HepG2 (cell line): ENCODE measurements around the gene ARHGAP45. TPM values are rescaled to one million over a fixed set of nuclear protein-coding genes. Genes with fewer than 3 reads are reported as not detected.

Experiments
- AGO1 ChIP-seq: fragments of 200-400 bp; formaldehyde crosslinking; IDR thresholded peaks from 2 replicates; pipeline ENCODE4 v1.6.1; 2017; ENCODE audit warnings: mild to moderate bottlenecking, low read depth, low read length, moderate library complexity; ENCODE audit not compliant: poor library complexity, severe bottlenecking
- KDM2A ChIP-seq: sonication (generic); formaldehyde crosslinking; IDR thresholded peaks from 2 replicates; pipeline ENCODE4 v1.4.0; 2020; ENCODE audit warnings: low read depth, missing genetic modification reagents, borderline replicate concordance
- KDM6A ChIP-seq: IDR thresholded peaks from 2 replicates; pipeline ENCODE4 v1.6.1; 2016; ENCODE audit warnings: low read depth
- KLF16 ChIP-seq, 2 experiments: sonication (generic) in 1 of 2; formaldehyde crosslinking in 1 of 2; IDR thresholded peaks; 2 replicates each; pipeline versions ENCODE4 v1.6.1 to v1.8.0; 2016 to 2023; ENCODE audit warnings: missing genetic modification reagents in 2 of 2, missing compliant biosample characterization in 1 of 2
- PHF5A ChIP-seq: IDR thresholded peaks from one replicate; pipeline ENCODE4 v1.6.1; 2018; ENCODE audit warnings: low read depth, missing genetic modification reagents; ENCODE audit not compliant: unreplicated experiment
- POLR2A ChIP-seq, 2 experiments: IDR thresholded peaks; 2 replicates each; pipeline ENCODE4 v1.6.1; 2011; ENCODE audit warnings: low read depth in 2 of 2, low read length in 2 of 2, mild to moderate bottlenecking in 1 of 2, moderate library complexity in 1 of 2; ENCODE audit not compliant: insufficient read depth in 1 of 2
- RBFOX2 ChIP-seq: fragments of 200-400 bp; formaldehyde crosslinking; IDR thresholded peaks from 2 replicates; pipeline ENCODE4 v1.6.1; 2017; ENCODE audit warnings: low read depth, mild to moderate bottlenecking, low read length
- SETDB1 ChIP-seq: sonication (generic); formaldehyde crosslinking; IDR thresholded peaks from 2 replicates; pipeline ENCODE4 v1.5.1; 2020; ENCODE audit warnings: missing genetic modification reagents, mild to moderate bottlenecking, borderline replicate concordance
- SMYD3 ChIP-seq: sonication (generic); formaldehyde crosslinking; IDR thresholded peaks from 2 replicates; pipeline ENCODE4 v1.8.1; 2023; ENCODE audit warnings: mild to moderate bottlenecking, missing genetic modification reagents
- TARDBP ChIP-seq: sonication (generic); formaldehyde crosslinking; IDR thresholded peaks from 2 replicates; pipeline ENCODE4 v1.8.0; 2022; ENCODE audit warnings: mild to moderate bottlenecking, missing genetic modification reagents
- TBL1XR1 ChIP-seq: fragments of 150-350 bp; IDR thresholded peaks from 2 replicates; pipeline ENCODE4 v1.6.1; 2014; ENCODE audit warnings: borderline replicate concordance, low read length; ENCODE audit not compliant: partially characterized antibody
- ZBTB38 ChIP-seq: sonication (generic); formaldehyde crosslinking; IDR thresholded peaks from 2 replicates; pipeline ENCODE4 v1.5.1; 2020; ENCODE audit warnings: mild to moderate bottlenecking, missing genetic modification reagents
- ZFP37 ChIP-seq: sonication (generic); formaldehyde crosslinking; IDR thresholded peaks from 2 replicates; pipeline ENCODE4 v1.4.0; 2020; ENCODE audit warnings: missing genetic modification reagents, borderline replicate concordance
- ZMYM2 ChIP-seq: sonication (generic); formaldehyde crosslinking; IDR thresholded peaks from 2 replicates; pipeline ENCODE4 v1.8.0; 2022; ENCODE audit warnings: mild to moderate bottlenecking, missing genetic modification reagents
- ZNF138 ChIP-seq: sonication (generic); formaldehyde crosslinking; IDR thresholded peaks from 2 replicates; pipeline ENCODE4 v1.5.0; 2020; ENCODE audit warnings: mild to moderate bottlenecking, low read depth, missing genetic modification reagents
- ZNF430 ChIP-seq: sonication (generic); formaldehyde crosslinking; IDR thresholded peaks from 2 replicates; pipeline ENCODE4 v1.9.0; 2021; ENCODE audit warnings: mild to moderate bottlenecking, missing genetic modification reagents
- ZNF589 ChIP-seq: sonication (generic); formaldehyde crosslinking; conservative IDR thresholded peaks from 2 replicates; pipeline ENCODE4 v1.8.0; 2022; ENCODE audit warnings: mild to moderate bottlenecking, moderate library complexity, missing genetic modification reagents
- polyA plus RNA-seq, 8 experiments: library from polyadenylated mRNA; depleted of rRNA in 3 of 8; stranded (reverse) in 7 of 8; unstranded in 1 of 8; fragments of >200 nt; fragmentation: Illumina TruSeq in 4 of 8; extraction: Trizol in 4 of 8; gene quantifications; 2 replicates each; pipeline versions ENCODE4 v1.2.1 to v1.2.3, GENCODE V29; 2011 to 2016; ENCODE audit warnings: low read depth in 4 of 8, missing spikeins in 1 of 8, mixed read lengths in 1 of 8; ENCODE audit not compliant: insufficient read depth in 1 of 8
- total RNA-seq, 5 experiments: library from RNA; depleted of rRNA; stranded (reverse); fragments of >200 nt; fragmentation: Illumina TruSeq; extraction: Trizol; gene quantifications; 2 replicates each; pipeline ENCODE4 v1.2.3, GENCODE V29; 2016; ENCODE audit warnings: low read depth in 1 of 5
- TF ChIP-seq, protein P1 (sequence below): sonication (generic); formaldehyde crosslinking; IDR thresholded peaks from 2 replicates; pipeline ENCODE4 v1.9.0; 2022; ENCODE audit warnings: missing genetic modification reagents, mild to moderate bottlenecking, borderline replicate concordance

Gene ARHGAP45
- total and polyA plus RNA-seq, 2 of the 13 experiments (the other 11 are each of a cell fraction or from before 2014, with no cell fraction given) = 0.84 to 32.0 TPM

- TF ChIP-seq KLF16 (CRISPR knock-in tag; IDR thresholded peaks at IDR 0.05) (no peak), ZNF589 (CRISPR knock-in tag) (peak; percentile 61; the same call in 1 of the 2 replicates), TARDBP (CRISPR knock-in tag) (0 out of 2 replicates have a peak, but pooled peaks have one; percentile 15), ZBTB38 (0 out of 2 replicates have a peak, but pooled peaks have one; percentile 35), PHF5A (peak; percentile 17), ZMYM2 (CRISPR knock-in tag) (no peak), SMYD3 (no peak), KDM6A (no peak), SETDB1 (CRISPR knock-in tag) (no peak), ZNF430 (CRISPR knock-in tag) (peak; percentile 29; the same call in 1 of the 2 replicates), AGO1 (peak; percentile 87), ZFP37 (no peak), RBFOX2 (peak; percentile 79), TBL1XR1 (no peak), ZNF138 (CRISPR knock-in tag) (no peak), KDM2A (CRISPR knock-in tag) (0 out of 2 replicates have a peak, but pooled peaks have one; percentile 27), POLR2A (IDR thresholded peaks at IDR 0.05; ENCODE audit: insufficient read depth in 1 of 2, low read depth in 2 of 2, low read length in 2 of 2) (peak in 1 of 2 experiments; percentile 62; a peak in 2 of 4 replicates)
- TF ChIP-seq, protein P1, sequence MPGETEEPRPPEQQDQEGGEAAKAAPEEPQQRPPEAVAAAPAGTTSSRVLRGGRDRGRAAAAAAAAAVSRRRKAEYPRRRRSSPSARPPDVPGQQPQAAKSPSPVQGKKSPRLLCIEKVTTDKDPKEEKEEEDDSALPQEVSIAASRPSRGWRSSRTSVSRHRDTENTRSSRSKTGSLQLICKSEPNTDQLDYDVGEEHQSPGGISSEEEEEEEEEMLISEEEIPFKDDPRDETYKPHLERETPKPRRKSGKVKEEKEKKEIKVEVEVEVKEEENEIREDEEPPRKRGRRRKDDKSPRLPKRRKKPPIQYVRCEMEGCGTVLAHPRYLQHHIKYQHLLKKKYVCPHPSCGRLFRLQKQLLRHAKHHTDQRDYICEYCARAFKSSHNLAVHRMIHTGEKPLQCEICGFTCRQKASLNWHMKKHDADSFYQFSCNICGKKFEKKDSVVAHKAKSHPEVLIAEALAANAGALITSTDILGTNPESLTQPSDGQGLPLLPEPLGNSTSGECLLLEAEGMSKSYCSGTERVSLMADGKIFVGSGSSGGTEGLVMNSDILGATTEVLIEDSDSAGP = no peak; the same call in 1 of the 2 replicates
Measured at GRCh38 chr19:1085676-1086442, 18.9 kb downstream of the ARHGAP45 start (continued).
